DOHH2 (cell line): ENCODE data around the gene KCNH5.

Experiments
- EZH2phosphoT487 ChIP-seq: fragments of 200-600 bp; sonication (generic); IDR thresholded peaks from 2 replicates; pipeline ENCODE4 v1.6.1; 2017; ENCODE audit warnings: borderline replicate concordance, mild to moderate bottlenecking, antibody characterized with exemption, low read length, moderate library complexity, mixed read lengths
- TF ChIP-seq, protein P1 (sequence below): fragments of 200-600 bp; sonication (generic); IDR thresholded peaks from one replicate; pipeline ENCODE4 v1.5.1; 2014; ENCODE audit warnings: antibody characterized with exemption, mild to moderate bottlenecking, low read depth, low read length; ENCODE audit not compliant: poor library complexity, severe bottlenecking

DNA sequence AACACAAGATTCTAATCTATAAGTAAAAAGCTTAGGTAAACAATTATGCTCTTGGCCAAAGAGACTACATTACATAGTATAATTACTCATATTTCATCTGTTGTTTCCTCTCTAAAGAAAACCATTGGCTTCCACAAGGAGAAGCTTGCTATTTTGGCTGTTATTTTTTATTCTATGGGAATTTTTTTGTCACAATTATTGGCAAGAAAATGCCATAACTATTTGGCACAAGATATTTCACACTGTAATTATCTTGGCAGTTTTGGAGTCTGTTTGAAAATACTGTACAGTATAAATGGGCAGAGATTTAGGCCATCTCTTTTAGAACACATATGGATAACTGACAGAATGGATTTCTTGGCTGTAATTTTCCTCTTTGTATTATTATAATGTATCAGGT, 51.2 kb downstream of the KCNH5 start:
- TF ChIP-seq, protein P1, sequence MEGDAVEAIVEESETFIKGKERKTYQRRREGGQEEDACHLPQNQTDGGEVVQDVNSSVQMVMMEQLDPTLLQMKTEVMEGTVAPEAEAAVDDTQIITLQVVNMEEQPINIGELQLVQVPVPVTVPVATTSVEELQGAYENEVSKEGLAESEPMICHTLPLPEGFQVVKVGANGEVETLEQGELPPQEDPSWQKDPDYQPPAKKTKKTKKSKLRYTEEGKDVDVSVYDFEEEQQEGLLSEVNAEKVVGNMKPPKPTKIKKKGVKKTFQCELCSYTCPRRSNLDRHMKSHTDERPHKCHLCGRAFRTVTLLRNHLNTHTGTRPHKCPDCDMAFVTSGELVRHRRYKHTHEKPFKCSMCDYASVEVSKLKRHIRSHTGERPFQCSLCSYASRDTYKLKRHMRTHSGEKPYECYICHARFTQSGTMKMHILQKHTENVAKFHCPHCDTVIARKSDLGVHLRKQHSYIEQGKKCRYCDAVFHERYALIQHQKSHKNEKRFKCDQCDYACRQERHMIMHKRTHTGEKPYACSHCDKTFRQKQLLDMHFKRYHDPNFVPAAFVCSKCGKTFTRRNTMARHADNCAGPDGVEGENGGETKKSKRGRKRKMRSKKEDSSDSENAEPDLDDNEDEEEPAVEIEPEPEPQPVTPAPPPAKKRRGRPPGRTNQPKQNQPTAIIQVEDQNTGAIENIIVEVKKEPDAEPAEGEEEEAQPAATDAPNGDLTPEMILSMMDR, result no peak
- no peak for TF ChIP-seq EZH2phosphoT487
